Glutamatergic neuron (in vitro differentiated cells): ENCODE measurements around the gene PPP2R2C. TPM values are rescaled to one million over a fixed set of nuclear protein-coding genes. Genes with fewer than 3 reads are reported as not detected.

Experiments
- DNase-seq: peaks from one replicate; pipeline ENCODE4 v3.0.0; 2022
- H3K27ac Mint-ChIP-seq: one replicate; pipeline ENCODE4 v1.8.0; 2020; ENCODE audit warnings: mild to moderate bottlenecking, mixed read lengths, inconsistent platforms; ENCODE audit not compliant: unreplicated experiment
- H3K27me3 Mint-ChIP-seq: one replicate; pipeline ENCODE4 v1.8.0; 2020; ENCODE audit warnings: mild to moderate bottlenecking, moderate library complexity, mixed read lengths, inconsistent platforms; ENCODE audit not compliant: unreplicated experiment
- H3K36me3 Mint-ChIP-seq: one replicate; pipeline ENCODE4 v1.8.0; 2020; ENCODE audit warnings: mild to moderate bottlenecking, mixed read lengths, inconsistent platforms; ENCODE audit not compliant: unreplicated experiment
- H3K4me1 Mint-ChIP-seq: one replicate; pipeline ENCODE4 v1.8.0; 2020; ENCODE audit warnings: mild to moderate bottlenecking, low read depth, mixed read lengths, inconsistent platforms; ENCODE audit not compliant: unreplicated experiment
- H3K4me3 Mint-ChIP-seq: one replicate; pipeline ENCODE4 v1.8.0; 2020; ENCODE audit warnings: mild to moderate bottlenecking, mixed read lengths, inconsistent platforms; ENCODE audit not compliant: unreplicated experiment
- H3K9me3 Mint-ChIP-seq: one replicate; pipeline ENCODE4 v1.8.0; 2020; ENCODE audit warnings: mild to moderate bottlenecking, moderate library complexity, mixed read lengths, inconsistent platforms; ENCODE audit not compliant: unreplicated experiment
- CTCF ChIP-seq: fragments of 200-600 bp; sonication (generic); IDR thresholded peaks from one replicate; pipeline ENCODE4 v1.5.0; 2021; ENCODE audit not compliant: partially characterized antibody, unreplicated experiment
- total RNA-seq: library from RNA; stranded (reverse); fragmentation: NEBNext Ultra II Directional; extraction: Animal tissue kit (Norgen Biotek cat#: 25700); gene quantifications from one replicate; pipeline ENCODE4 v1.2.1, GENCODE V29; 2021; ENCODE audit not compliant: unreplicated experiment

Gene PPP2R2C
- total RNA-seq, 1 donor from 2014 or later = 9.4 TPM

GRCh38 chr4:6516762-6517161 lies 44.3 kb upstream of the PPP2R2C start:
- no peak for DNase-seq

DNA sequence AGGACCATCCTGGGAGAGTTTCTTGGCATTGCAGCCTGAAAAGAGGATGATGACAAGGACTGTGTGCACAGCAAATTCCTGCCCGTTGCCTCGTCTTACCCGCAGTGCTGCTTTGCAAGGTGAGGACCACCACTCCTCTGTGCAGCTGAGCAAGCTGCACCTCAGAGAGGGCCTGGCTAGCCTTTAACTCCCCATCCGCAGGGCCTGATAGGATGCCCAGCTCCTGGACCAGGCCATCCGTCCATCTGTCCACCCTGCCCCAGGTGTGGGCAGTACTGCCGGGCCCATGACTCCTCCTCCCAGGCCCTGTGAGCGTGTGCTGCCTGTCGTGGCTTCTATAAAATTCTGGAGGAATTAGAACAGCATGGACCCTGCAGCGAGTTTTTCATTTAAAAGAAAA lies 43.9 kb upstream of the PPP2R2C start:
- no peak for DNase-seq
- TF ChIP-seq CTCF = no peak
- no peaks in the 10 kb centered on the region for H3K4me1 Mint-ChIP-seq

More at GRCh38 chr4:6516762-6517161, 44.3 kb upstream of the PPP2R2C start:
- Mint-ChIP-seq H3K36me3 (peaks cover 16% of the 10 kb centered on the region), H3K4me1 (no peaks in the 10 kb centered on the region), H3K27ac (no peak overlapping the region), H3K9me3 (peaks cover 7% of the 10 kb centered on the region), H3K27me3 (peaks cover 1% of the 10 kb centered on the region), H3K4me3 (no peak overlapping the region)
- TF ChIP-seq CTCF = no peak

GRCh38 chr4:6513678-6514077 lies 41.3 kb upstream of the PPP2R2C start:
- no peak overlapping the region for H3K27ac Mint-ChIP-seq

More for the DNA sequence above, 43.9 kb upstream of the PPP2R2C start:
- peaks cover 7% of the 10 kb centered on the region for H3K9me3 Mint-ChIP-seq
- H3K4me3 Mint-ChIP-seq = no peak overlapping the region
- peaks cover 17% of the 10 kb centered on the region for H3K36me3 Mint-ChIP-seq
- H3K27ac Mint-ChIP-seq = no peak overlapping the region
- H3K27me3 Mint-ChIP-seq = peaks cover 1% of the 10 kb centered on the region

GRCh38 chr4:6509587-6509986 lies 37.2 kb upstream of the PPP2R2C start:
- H3K9me3 Mint-ChIP-seq = peaks cover 13% of the 10 kb centered on the region
- DNase-seq = no peak
- peak overlapping the region; percentile 21 for H3K4me3 Mint-ChIP-seq
- no peak overlapping the region for H3K27ac Mint-ChIP-seq
- peaks cover 43% of the 10 kb centered on the region for H3K36me3 Mint-ChIP-seq
- no peaks in the 10 kb centered on the region for H3K4me1 Mint-ChIP-seq
- no peak for TF ChIP-seq CTCF
- peaks cover 9% of the 10 kb centered on the region for H3K27me3 Mint-ChIP-seq

More at GRCh38 chr4:6513678-6514077, 41.3 kb upstream of the PPP2R2C start:
- Mint-ChIP-seq H3K9me3 (peaks cover 14% of the 10 kb centered on the region), H3K4me3 (no peak overlapping the region), H3K36me3 (peaks cover 31% of the 10 kb centered on the region), H3K27me3 (peaks cover 10% of the 10 kb centered on the region), H3K4me1 (no peaks in the 10 kb centered on the region)
- no peak for TF ChIP-seq CTCF
- no peak for DNase-seq

DNA sequence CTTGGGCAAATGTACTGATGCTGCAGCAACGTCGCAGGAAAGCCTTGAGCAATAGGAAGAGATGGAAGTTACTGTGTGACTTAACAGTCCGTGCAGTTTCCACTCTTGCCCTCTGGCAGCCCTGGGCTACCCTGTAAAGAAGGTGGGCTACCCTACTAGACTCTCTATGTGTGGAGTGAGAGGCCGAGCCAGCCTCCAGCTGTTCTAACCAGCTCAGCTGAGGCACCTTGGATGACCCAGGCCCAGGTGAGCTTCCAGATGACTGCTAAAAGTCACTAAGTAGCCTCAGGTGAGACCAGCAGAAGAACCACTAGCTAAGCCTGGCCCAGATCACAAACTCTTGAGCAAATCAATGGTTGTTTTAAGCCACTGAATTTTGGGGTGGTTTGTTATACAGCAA lies 34.9 kb upstream of the PPP2R2C start:
- Mint-ChIP-seq H3K36me3 (peaks cover 48% of the 10 kb centered on the region), H3K27ac (no peak overlapping the region), H3K4me3 (no peak overlapping the region), H3K27me3 (peaks cover 9% of the 10 kb centered on the region), H3K9me3 (peaks cover 19% of the 10 kb centered on the region), H3K4me1 (no peaks in the 10 kb centered on the region)
- DNase-seq = no peak
- TF ChIP-seq CTCF = no peak
